ENCODE results near the gene GRM7.

The GRM7 gene

DNA sequence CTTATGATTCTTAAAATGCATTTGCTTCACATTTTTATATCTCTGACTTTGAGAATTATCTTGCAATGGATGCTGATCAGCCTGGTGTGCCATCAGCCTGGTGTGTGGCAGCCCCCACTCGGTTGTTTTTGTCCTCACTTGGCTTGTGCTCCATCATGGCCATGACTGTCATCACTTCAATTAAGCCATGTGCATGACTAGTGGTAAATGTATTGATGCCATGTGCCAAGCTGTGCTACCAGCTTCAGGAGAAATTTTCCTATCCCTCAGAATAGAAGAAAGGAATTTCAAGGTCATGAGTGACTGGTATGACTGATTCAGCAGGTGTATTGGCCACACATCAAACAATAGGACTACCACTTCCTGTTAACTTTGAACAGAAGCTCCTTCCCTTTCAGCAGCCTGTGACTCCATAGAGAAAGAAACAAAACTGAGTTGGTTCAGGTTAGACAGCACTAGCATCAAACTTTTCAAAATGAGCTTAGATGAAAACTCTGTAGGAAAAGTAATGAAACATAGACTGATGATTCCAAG lies 251.7 kb downstream of the GRM7 start:
- no peak for FAIRE-seq

DNA sequence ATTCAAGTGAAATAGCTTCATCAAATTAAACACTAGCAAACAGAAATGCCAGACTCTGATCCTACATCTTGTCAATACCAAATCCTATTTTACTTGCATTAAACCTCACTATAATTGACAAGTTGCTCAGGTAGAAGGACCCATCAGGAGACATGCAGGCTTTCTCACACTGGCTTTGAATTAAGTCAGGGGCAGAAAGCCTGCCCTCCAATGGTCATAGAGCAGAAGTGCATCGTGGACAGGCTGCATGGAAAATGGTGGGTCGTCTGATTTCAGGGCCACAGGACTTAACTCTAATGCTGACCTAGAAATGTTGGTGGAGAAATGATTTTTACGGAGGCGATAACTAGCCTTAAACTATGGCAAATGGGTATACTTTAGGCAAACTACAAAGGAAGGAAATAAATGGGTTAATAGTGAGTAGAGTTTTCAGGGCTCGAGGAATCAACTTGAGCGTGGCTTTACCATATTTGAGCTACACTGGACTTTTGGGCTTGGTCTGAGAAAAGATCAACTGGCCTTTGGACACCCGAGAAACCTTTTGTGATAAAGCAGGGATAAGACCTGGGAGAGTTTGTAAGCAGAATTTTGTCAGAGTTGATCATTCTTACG lies 283.9 kb downstream of the GRM7 start:
- FAIRE-seq (peak; percentile 58), DNase-seq (ENCODE audit: insufficient read length, low spot score) (no peak)

More for the DNA sequence above, 251.7 kb downstream of the GRM7 start:
- no peak for DNase-seq (ENCODE audit: insufficient read length, low spot score)

DNA sequence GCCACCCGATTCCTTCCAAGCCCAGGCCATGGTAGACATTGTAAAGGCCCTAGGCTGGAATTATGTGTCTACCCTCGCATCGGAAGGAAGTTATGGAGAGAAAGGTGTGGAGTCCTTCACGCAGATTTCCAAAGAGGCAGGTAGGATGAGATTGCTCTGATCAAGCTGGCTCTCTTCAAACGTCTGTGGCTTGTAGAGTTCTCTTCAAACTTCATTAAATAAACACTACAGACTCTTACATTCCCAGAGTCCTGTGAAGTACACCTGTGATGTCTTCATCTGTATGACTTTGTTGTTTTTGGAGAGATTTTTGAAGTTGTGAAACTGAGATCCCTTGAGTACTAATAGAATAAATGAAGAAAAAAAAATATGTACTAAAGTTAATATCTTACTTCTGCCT lies 285.6 kb downstream of the GRM7 start:
- FAIRE-seq = no peak

DNA sequence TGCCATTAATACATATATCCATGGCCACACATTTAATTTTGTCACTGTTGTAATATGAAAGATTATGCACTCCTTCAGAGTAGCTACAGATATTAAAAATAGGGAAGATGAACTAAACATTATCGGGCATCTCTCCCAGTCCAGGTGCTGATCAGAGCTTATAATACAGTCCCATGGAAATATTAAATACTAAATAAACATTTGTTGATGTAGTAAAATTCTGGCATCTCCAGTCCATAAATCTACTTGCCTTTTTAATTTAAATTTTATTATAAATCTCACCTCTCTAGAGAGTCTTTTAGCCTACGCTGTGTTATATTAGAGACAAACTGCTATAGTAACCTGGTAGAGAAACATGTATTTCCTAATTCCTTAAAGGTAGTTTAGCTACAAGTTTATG lies 297.6 kb downstream of the GRM7 start:
- DNase-seq (ENCODE audit: insufficient read length, low spot score) = no peak
- FAIRE-seq = no peak

More for the DNA sequence above, 285.6 kb downstream of the GRM7 start:
- DNase-seq (ENCODE audit: insufficient read length, low spot score) = no peak

DNA sequence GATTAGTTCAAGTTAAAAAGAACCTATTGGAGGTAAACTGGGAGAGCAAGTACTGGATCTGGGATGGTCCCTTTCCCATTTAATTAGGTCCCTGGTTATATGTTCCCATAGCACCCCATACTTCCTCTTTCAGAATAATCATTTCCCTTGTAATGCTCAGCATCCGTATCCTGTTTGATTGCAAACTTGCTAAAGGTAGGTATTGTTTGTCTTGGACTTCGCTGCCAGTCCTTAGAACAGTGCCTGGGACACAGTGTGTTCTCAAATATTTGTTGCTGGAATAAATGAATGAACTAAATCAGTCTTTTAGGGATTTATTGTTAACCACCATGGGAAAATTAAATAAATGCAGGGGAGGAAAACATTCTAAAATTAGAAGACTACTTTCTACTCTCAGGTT lies 299.8 kb downstream of the GRM7 start:
- DNase-seq (ENCODE audit: insufficient read length, low spot score) (no peak), FAIRE-seq (no peak)

DNA sequence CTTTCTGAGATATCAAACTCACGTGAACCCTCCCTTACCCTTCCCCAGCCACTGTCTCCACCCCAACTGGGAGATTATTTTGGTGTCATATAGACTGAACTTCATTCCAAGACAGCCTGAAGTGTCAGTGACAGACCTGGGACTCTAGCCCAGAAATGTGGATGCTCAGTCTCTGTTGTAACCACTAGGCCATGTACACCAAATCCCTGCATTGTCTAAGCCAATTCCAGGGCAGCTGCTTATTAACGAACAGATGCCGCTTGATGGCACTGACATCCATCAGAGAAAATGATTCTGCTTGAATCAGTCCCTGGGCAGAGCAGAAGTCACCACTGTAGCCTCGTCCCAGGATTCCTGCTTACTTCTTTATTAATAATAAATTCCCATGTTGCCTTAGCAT lies 305.5 kb downstream of the GRM7 start:
- DNase-seq (ENCODE audit: insufficient read length, low spot score) (no peak), FAIRE-seq (no peak)

DNA sequence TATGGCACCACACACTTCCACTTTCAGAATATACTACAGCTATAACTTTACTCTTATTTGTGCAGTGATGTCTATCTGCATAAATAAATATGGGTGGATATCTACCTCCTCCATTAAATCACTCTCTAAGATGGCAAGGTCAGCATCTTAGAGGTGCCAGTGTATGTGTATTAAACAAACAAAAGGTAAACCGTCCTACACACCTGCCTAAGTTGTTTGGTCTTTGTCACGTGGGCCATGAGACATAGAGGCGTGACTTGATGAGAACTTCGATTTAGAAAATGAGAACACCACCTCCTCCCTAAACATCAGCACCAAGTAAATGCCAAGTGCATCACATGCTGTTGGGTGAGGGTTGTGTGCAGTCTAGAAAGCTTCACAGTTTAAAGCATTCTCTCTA lies 310.6 kb downstream of the GRM7 start:
- FAIRE-seq (no peak), DNase-seq (ENCODE audit: insufficient read length, low spot score) (no peak)

DNA sequence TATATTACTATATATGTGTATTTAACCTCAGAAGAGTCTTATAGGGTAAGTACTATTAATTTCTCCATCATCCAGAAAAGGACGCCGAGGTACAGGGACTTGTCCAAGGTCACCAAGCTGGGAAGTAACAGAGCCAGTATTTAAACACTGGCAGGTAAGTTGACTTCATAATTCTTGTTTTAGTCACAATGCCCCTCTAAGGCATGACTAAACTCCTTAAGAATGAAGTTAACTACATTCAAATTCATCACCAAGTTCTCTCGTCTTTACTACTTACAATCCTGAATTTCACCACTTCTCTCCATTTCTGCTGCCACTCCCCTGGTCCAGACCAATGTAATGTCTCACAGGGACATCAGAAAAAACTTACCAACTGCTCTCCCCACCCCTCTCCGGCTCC lies 312.1 kb downstream of the GRM7 start:
- no peak for FAIRE-seq
- DNase-seq (ENCODE audit: insufficient read length, low spot score) = no peak

DNA sequence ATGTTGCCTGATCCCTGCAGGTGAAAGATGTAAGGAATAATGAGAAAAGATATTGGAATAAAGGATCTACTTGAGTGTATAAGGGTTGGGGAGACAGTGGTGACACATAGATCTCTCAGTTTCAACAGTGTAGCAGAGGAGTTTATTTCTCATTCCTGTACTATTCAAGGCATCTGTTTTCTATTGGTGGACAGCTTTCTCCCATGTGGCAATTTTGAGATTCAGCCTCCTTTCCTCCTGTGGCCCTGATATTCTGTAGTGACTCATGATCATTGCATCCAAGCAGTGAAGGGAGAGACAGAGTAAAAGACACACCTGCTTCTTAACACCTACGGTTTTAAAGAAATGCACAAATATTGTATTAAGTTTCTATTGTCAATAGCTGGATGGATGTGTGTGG lies 327.6 kb downstream of the GRM7 start:
- DNase-seq (ENCODE audit: insufficient read length, low spot score) (no peak), FAIRE-seq (no peak)

DNA sequence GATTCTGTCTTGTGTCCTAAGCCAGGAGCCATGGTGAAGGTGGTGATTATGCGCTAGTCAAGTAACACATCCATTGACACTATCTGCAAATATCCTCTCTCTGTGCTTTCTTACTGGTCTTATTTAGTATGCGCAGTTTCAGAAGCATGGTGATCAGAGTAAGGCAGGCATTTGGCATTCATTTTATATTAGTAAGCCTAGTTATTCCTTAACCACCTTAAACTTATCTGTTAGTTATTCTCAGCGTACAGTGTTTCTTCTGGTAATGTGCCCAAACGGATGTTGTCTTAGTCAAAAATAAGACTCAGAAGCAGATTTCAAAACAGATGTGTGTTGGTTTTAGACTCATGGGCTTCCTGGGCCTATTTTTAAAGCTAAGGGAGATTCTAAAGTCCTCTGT lies 329.2 kb downstream of the GRM7 start:
- DNase-seq (ENCODE audit: insufficient read length, low spot score) (no peak), FAIRE-seq (no peak)

DNA sequence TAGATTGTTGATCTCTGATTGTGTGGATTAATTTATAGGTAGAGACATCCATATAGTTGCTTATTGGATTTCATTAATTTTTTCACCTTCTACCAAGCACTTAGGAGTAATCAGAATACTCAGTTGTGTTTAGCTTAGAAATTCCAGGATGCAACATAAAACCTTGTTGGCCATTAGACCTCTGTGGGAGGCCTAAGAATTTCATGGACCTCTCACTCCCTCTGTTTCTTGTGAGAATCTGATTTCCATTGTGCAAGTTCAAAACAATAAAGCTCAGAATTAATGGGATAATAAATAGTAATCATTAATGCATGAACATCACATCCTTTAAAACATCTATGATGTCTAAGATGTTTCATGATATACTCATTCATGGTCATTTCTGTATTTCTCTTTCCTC lies 332.4 kb downstream of the GRM7 start:
- FAIRE-seq = no peak

DNA sequence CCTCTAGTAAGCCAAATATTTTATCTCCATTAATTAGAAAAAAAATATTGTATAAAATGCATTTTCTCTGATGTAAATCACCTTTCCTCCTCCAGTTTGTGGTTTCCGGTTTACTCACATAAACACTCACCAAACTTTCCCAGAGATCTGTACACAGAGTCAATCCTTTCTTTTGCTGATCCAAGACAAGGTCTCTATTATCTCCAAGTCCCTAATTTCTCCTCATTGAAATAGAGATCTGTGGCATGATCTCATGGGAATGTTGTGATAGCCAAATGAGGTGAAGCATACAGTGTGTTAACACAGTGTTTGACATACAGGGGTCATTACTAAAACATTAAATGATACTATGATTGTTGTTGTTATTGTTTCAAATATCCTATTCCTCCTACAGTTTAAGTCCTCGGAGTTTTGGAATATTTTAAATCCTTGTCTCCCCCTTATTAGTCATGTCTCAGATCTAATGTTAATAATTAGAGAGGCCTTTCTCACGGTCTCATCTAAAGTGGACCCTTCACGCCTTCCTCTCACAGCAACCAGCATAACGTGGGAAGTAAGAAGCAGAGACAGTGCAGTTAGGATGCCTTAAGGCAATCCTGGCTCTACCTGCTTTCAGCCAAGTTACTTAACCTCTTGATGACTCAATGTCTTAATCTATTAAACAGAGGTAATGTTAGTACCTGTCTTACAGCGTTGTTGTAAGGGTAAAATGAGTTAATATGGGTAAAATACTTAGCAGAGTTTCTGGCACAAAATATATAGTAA lies 333.3 kb downstream of the GRM7 start:
- no peak for FAIRE-seq
- no peak for DNase-seq (ENCODE audit: insufficient read length, low spot score)

More for the DNA sequence above, 332.4 kb downstream of the GRM7 start:
- no peak for DNase-seq (ENCODE audit: insufficient read length, low spot score)

DNA sequence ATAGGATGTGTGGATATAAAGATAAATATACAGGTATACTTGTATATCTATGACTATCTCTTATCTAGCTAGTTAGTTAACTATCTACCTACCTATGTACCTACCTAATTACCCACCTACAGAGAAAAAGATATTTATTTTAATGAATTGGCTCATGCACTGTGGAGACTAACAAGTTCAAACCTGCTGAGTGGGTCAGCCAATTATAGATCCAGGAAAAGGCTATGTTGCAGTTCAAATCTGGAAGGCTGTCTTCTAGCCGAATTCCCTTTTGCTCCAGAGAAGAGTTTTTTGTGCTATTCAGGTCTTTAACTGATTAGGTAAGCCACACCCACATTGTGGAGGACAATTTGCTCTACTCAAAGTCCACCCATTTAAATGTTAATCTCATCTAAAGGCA lies 335.0 kb downstream of the GRM7 start:
- DNase-seq (ENCODE audit: insufficient read length, low spot score) (no peak), FAIRE-seq (no peak)

DNA sequence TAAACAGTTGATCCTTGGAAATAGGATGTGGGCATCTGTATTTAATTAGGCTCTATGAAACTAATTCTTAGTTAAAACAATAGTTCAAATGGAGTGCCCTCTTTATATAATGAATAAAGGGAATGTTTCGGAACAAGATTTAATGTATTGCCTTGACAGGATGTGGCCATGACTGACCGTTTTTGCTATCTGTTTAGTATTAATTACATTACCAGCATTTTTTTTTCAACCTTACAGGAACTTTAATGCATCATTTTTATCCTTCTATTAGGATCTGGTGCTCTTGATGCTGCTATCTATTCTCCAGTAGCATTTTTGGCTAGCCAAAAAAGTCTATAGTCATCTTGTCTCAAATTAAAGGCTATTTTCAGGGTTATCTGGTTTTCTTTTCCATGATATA lies 340.9 kb downstream of the GRM7 start:
- no peak for DNase-seq (ENCODE audit: insufficient read length, low spot score)
- no peak for FAIRE-seq

DNA sequence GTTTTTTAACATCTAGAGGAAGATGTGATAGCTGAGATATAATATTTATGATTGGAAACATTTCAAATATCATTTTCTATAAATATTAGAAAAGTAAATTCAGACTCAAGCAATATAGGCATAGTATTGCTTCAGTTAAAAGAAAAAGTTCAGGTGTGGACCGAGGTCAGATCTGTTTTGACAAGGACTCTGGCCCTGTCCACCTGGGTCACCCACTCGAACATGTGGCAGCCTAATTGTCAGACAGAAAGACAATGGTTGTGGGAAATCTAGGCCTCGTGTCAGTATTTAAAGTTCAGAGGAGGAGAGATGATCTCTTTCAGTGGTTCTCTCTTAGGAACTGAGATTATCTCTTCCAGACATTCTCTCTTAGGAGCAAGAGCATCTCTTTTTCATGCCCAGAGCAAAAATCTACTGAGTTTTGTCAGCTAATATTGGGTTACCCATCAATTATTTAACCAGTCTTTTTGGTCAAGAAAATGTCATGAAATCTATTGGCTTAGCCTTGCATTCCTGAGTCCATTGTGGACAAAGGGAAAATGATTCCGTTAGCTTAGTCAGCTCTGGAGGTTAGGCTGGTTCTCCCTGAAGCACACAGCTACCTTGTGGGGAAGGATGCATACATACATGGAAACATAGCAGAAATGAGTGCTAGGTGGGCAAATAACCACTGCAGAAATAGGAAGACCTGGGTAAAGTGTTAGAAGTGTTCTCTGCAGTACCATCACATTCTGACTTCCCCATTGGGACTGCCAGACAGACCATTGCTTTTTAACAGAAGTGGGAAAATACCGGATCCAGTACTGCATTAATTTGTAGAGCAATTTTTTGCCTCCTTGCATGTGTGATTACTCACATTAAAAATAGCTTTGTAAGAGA lies 343.3 kb downstream of the GRM7 start:
- FAIRE-seq (no peak), DNase-seq (ENCODE audit: insufficient read length, low spot score) (no peak)

DNA sequence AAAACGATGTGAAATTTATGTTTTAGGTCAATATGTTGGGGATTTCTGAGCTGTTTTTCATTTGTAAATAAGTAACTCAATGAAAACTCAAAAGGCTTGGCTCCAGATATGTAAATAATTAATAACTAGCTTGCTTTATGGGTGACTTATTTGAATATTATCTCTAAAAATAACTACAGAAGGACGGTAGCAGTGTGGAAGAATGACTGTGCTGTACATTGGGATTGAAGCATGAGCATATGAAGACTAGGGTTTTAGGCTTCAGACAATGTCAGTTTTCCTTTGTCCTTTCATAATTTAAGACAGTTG lies 343.9 kb downstream of the GRM7 start:
- DNase-seq (ENCODE audit: insufficient read length, low spot score) = no peak
- FAIRE-seq = no peak

DNA sequence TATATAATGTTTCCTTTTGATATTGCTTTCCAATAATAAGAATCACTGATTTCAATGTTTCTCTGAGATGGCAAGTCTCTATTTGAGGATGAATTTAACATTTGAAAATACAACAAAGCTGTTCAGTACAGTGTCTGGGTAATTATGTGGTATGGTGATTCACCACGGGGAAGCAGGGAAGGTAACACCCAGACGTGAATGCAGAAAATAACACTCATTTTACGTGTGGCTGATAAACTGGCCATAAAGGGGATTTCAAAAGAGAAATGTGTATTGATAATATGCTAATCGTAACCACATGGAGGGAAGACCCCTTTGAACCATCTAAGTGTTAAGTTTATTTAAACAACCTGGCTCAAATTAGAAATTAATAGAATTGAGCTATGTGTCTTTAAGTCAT lies 344.6 kb downstream of the GRM7 start:
- DNase-seq (ENCODE audit: insufficient read length, low spot score) (no peak), FAIRE-seq (no peak)

DNA sequence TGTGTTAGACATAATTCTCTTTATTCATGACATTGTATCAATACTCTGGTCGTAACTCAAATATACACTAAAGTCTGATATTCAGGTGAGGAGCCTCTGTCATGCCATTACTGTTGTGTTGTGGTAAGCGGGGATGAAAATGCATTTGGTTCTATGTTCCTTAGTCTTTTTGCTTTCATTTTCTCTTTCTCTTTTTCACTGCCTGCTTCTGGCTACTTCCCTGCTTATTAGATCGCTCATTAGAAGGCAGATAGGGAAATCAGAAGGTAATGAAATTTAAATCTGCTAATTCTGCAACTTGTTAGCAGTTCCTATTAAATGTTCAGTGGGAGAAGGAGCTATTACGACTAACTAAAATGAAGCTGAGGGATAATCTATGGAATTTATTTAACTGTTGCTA lies 345.0 kb downstream of the GRM7 start:
- FAIRE-seq = peak; percentile 82
- DNase-seq (ENCODE audit: insufficient read length, low spot score) = no peak

DNA sequence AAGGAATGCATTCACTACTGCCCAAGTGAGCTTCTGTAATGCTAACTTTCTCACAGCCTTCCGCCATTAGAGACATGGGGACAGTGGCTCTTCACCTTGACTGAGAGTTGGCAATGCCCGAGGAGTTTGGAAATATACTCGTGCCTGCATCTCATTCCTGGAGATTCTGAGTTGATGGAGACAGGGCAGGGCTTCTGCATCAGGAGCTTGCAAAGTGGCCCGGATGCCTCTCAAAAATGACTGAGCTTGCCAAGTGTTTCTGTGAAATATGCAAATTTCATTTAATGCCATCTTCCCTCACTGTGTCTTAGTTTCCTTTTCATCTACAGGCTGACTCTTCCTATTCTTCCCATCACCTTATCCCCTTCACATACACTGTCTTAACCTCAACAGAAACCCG lies 346.2 kb downstream of the GRM7 start:
- no peak for DNase-seq (ENCODE audit: insufficient read length, low spot score)
- FAIRE-seq = no peak

DNA sequence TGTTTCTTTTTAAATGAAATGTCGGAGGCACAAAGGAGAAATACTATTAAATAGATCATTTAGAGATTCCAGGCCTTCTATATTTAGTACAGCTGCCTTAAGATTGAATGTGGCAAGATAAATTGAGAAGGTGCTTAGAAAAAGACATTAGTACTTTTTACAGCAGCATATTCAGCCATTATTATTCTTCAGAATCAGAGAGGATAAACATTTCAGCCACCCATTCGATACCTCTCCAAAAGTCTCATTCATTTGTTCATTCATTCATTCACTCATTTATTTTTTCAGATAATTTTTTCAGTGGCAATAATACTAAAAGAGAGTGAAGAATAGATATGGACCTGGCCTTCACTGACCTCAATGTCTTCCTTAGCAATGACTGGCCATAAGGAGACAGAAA lies 347.0 kb downstream of the GRM7 start:
- DNase-seq (ENCODE audit: insufficient read length, low spot score) (no peak), FAIRE-seq (no peak)

DNA sequence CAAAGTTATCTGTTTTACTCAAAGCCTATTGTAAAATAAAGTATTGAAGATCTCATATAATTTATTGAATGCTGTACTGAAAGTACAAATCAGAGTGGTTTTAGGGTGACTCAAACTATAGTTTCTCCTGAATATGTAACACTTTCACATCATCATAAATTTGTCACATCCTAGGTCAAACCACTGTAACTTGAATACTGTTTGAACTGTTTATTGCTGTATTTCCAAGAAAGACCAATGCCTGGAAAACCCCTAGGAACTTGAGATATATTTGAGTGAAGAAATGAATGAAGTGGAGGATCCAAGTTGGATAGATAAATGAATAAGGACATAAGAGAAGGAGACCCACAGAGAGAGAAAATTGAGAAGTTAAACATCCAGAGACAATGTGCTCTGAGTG lies 348.2 kb downstream of the GRM7 start:
- FAIRE-seq = no peak
- DNase-seq (ENCODE audit: insufficient read length, low spot score) = no peak

DNA sequence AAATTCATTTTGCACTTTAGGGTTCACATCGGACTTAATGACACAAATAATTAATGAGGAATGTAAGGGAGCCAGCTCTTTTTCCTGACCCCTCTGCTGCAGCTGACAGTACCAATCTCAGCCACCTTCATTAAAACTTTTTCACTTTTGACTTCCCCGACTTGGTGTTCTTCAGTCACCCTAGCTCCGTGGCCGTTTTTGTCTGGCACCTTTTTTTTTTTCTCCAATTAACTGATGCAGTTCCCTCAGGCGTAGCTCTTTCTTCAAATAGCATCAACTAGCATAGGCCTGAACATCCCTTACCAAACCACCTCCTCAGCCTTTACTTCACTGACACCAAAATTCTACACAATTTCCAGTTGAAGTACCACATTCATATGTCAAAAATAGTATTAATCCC lies 350.8 kb downstream of the GRM7 start:
- DNase-seq (ENCODE audit: insufficient read length, low spot score) (no peak), FAIRE-seq (no peak)

Data from GM19239 (cell line).